IMR-90 (cell line): Measurements from ENCODE around the gene PPARGC1A.

Experiments
- CEBPB ChIP-seq: IDR thresholded peaks from 2 replicates; pipeline ENCODE4 v1.6.1; 2012; ENCODE audit warnings: low read depth, low read length, improper control_type of control experiment
- FOS ChIP-seq: fragments of 150-350 bp; IDR thresholded peaks from 2 replicates; pipeline ENCODE4 v1.6.1; 2016; ENCODE audit warnings: low read depth, low read length
- MAFK ChIP-seq: IDR thresholded peaks from 2 replicates; pipeline ENCODE4 v1.6.1; 2012; ENCODE audit warnings: low read depth, low read length, improper control_type of control experiment
- MAZ ChIP-seq: IDR thresholded peaks from 2 replicates; pipeline ENCODE4 v1.6.1; 2012; ENCODE audit warnings: low read depth, mild to moderate bottlenecking, low read length, improper control_type of control experiment, moderate library complexity, borderline replicate concordance
- MXI1 ChIP-seq: IDR thresholded peaks from 2 replicates; pipeline ENCODE4 v1.6.1; 2012; ENCODE audit warnings: low read depth, mild to moderate bottlenecking, low read length, moderate library complexity, borderline replicate concordance
- POLR2A ChIP-seq: IDR thresholded peaks from 2 replicates; pipeline ENCODE4 v1.6.1; 2012; ENCODE audit warnings: mild to moderate bottlenecking, low read depth, low read length
- RAD21 ChIP-seq: IDR thresholded peaks from 2 replicates; pipeline ENCODE4 v1.6.1; 2012; ENCODE audit warnings: low read length, improper control_type of control experiment
- RCOR1 ChIP-seq: IDR thresholded peaks from 2 replicates; pipeline ENCODE4 v1.6.1; 2012; ENCODE audit warnings: mild to moderate bottlenecking, low read length, improper control_type of control experiment; ENCODE audit not compliant: insufficient replicate concordance
- TF ChIP-seq, protein P1 (sequence below): conservative IDR thresholded peaks from 2 replicates; pipeline ENCODE4 v1.5.1; 2012; ENCODE audit warnings: mild to moderate bottlenecking, low read depth, low read length, improper control_type of control experiment
- TF ChIP-seq, protein P2 (sequence below): fragments of 150-350 bp; IDR thresholded peaks from 2 replicates; pipeline ENCODE4 v1.6.1; 2017; ENCODE audit warnings: mild to moderate bottlenecking, antibody characterized with exemption, low read length, low read depth

- TF ChIP-seq, protein P1, sequence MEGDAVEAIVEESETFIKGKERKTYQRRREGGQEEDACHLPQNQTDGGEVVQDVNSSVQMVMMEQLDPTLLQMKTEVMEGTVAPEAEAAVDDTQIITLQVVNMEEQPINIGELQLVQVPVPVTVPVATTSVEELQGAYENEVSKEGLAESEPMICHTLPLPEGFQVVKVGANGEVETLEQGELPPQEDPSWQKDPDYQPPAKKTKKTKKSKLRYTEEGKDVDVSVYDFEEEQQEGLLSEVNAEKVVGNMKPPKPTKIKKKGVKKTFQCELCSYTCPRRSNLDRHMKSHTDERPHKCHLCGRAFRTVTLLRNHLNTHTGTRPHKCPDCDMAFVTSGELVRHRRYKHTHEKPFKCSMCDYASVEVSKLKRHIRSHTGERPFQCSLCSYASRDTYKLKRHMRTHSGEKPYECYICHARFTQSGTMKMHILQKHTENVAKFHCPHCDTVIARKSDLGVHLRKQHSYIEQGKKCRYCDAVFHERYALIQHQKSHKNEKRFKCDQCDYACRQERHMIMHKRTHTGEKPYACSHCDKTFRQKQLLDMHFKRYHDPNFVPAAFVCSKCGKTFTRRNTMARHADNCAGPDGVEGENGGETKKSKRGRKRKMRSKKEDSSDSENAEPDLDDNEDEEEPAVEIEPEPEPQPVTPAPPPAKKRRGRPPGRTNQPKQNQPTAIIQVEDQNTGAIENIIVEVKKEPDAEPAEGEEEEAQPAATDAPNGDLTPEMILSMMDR, result no peak
- TF ChIP-seq POLR2A, result no peak
- no peak for TF ChIP-seq CEBPB
- TF ChIP-seq MAFK, result no peak
- TF ChIP-seq MXI1, result no peak
- no peak for TF ChIP-seq RAD21
- no peak for TF ChIP-seq RCOR1
- TF ChIP-seq, protein P2, sequence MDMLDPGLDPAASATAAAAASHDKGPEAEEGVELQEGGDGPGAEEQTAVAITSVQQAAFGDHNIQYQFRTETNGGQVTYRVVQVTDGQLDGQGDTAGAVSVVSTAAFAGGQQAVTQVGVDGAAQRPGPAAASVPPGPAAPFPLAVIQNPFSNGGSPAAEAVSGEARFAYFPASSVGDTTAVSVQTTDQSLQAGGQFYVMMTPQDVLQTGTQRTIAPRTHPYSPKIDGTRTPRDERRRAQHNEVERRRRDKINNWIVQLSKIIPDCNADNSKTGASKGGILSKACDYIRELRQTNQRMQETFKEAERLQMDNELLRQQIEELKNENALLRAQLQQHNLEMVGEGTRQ, result no peak
- no peak for TF ChIP-seq FOS
- no peak for TF ChIP-seq MAZ
Observed at GRCh38 chr4:23860919-23861318, 28.9 kb downstream of the PPARGC1A start.
